22Rv1 (cell line): ENCODE results near the gene ANKHD1.

ENCODE experiments used
- CTCF ChIP-seq: fragments of 450-650 bp; IDR thresholded peaks from 2 replicates; pipeline ENCODE4 v1.5.1; 2017; ENCODE audit warnings: mild to moderate bottlenecking
- ZFX ChIP-seq: fragments of 450-650 bp; IDR thresholded peaks from 2 replicates; pipeline ENCODE4 v1.6.1; 2017; ENCODE audit warnings: antibody characterized with exemption, borderline replicate concordance

DNA sequence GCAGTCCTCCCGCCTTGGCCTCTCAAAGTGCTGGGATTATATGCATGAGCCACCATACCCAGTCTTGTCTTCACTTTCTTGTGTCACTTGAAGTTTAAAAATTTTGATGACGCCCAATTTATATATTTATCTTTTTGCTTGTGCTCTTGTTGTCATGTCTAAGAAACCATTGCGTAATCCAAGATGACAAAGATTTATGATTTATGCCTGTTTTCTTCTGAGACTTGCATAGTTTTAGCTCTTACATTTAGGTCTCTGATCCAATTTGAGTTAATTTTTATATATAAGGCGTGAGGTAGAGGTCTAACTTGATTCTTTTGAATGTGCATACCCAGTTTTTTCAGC lies 18.6 kb downstream of the ANKHD1 start:
- TF ChIP-seq CTCF (no peak), ZFX (no peak)
